ENCODE data around the gene GCK. TPM values are rescaled to one million over a fixed set of nuclear protein-coding genes. Genes with fewer than 3 reads are reported as not detected.

GCK gene
- total RNA-seq, 1 donor from 2014 or later: not detected

- Mint-ChIP-seq H3K27me3 (ENCODE audit: unreplicated experiment) (no peaks in the 10 kb centered on the region), H3K4me1 (ENCODE audit: unreplicated experiment) (peaks cover 13% of the 10 kb centered on the region), H3K27ac (ENCODE audit: unreplicated experiment) (no peak overlapping the region), H3K4me3 (ENCODE audit: unreplicated experiment) (no peak overlapping the region), H3K9me3 (ENCODE audit: unreplicated experiment) (no peaks in the 10 kb centered on the region), H3K36me3 (ENCODE audit: low read depth, unreplicated experiment) (peaks cover 17% of the 10 kb centered on the region)
- no peak for DNase-seq (ENCODE audit: low spot score)
- TF ChIP-seq CTCF (IDR thresholded peaks at IDR 0.05; ENCODE audit: unreplicated experiment): no peak
Measured at GRCh38 chr7:44213206-44213876, 24.1 kb upstream of the GCK start.

GRCh38 chr7:44212581-44213184 is 23.4 kb upstream of the GCK start:
- peaks cover 20% of the 10 kb centered on the region for H3K36me3 Mint-ChIP-seq (ENCODE audit: low read depth, unreplicated experiment)
- H3K4me1 Mint-ChIP-seq (ENCODE audit: unreplicated experiment): peaks cover 8% of the 10 kb centered on the region
- no peak for DNase-seq (ENCODE audit: low spot score)
- H3K9me3 Mint-ChIP-seq (ENCODE audit: unreplicated experiment): no peaks in the 10 kb centered on the region
- no peak overlapping the region for H3K4me3 Mint-ChIP-seq (ENCODE audit: unreplicated experiment)
- H3K27ac Mint-ChIP-seq (ENCODE audit: unreplicated experiment): no peak overlapping the region
- H3K27me3 Mint-ChIP-seq (ENCODE audit: unreplicated experiment): no peaks in the 10 kb centered on the region
- no peak for TF ChIP-seq CTCF (IDR thresholded peaks at IDR 0.05; ENCODE audit: unreplicated experiment)

- Mint-ChIP-seq H3K36me3 (ENCODE audit: low read depth, unreplicated experiment) (peaks cover 20% of the 10 kb centered on the region), H3K27ac (ENCODE audit: unreplicated experiment) (no peak overlapping the region), H3K4me3 (ENCODE audit: unreplicated experiment) (no peak overlapping the region), H3K9me3 (ENCODE audit: unreplicated experiment) (no peaks in the 10 kb centered on the region), H3K4me1 (ENCODE audit: unreplicated experiment) (peaks cover 8% of the 10 kb centered on the region), H3K27me3 (ENCODE audit: unreplicated experiment) (no peaks in the 10 kb centered on the region)
- DNase-seq (ENCODE audit: low spot score): no peak
- TF ChIP-seq CTCF (IDR thresholded peaks at IDR 0.05; ENCODE audit: unreplicated experiment): no peak
Measured at GRCh38 chr7:44212018-44212417, 22.8 kb upstream of the GCK start.

- no peak for DNase-seq (ENCODE audit: low spot score)
- Mint-ChIP-seq H3K27me3 (ENCODE audit: unreplicated experiment) (no peaks in the 10 kb centered on the region), H3K9me3 (ENCODE audit: unreplicated experiment) (no peaks in the 10 kb centered on the region), H3K4me3 (ENCODE audit: unreplicated experiment) (no peak overlapping the region), H3K36me3 (ENCODE audit: low read depth, unreplicated experiment) (peaks cover 27% of the 10 kb centered on the region), H3K4me1 (ENCODE audit: unreplicated experiment) (peaks cover 2% of the 10 kb centered on the region), H3K27ac (ENCODE audit: unreplicated experiment) (no peak overlapping the region)
- no peak for TF ChIP-seq CTCF (IDR thresholded peaks at IDR 0.05; ENCODE audit: unreplicated experiment)
Measured at GRCh38 chr7:44211126-44211675, 22.0 kb upstream of the GCK start.

- no peak overlapping the region for H3K27ac Mint-ChIP-seq (ENCODE audit: unreplicated experiment)
- H3K27me3 Mint-ChIP-seq (ENCODE audit: unreplicated experiment): no peaks in the 10 kb centered on the region
- peaks cover 2% of the 10 kb centered on the region for H3K4me1 Mint-ChIP-seq (ENCODE audit: unreplicated experiment)
- peak overlapping the region; percentile 16 for H3K4me3 Mint-ChIP-seq (ENCODE audit: unreplicated experiment)
- TF ChIP-seq CTCF (IDR thresholded peaks at IDR 0.05; ENCODE audit: unreplicated experiment): no peak
- DNase-seq (ENCODE audit: low spot score): no peak
- peaks cover 33% of the 10 kb centered on the region for H3K36me3 Mint-ChIP-seq (ENCODE audit: low read depth, unreplicated experiment)
- H3K9me3 Mint-ChIP-seq (ENCODE audit: unreplicated experiment): no peaks in the 10 kb centered on the region
Measured at GRCh38 chr7:44210107-44210506, 20.9 kb upstream of the GCK start.

All from endothelial cell (in vitro differentiated cells).